Measurements from ENCODE around the gene ORAI1.
"Not testable (repeated sequence)": the region's sequence is repeated elsewhere in the genome, so short reads cannot be mapped to it uniquely, and the experiment has no call there.

The ORAI1 gene

GRCh38 chr12:121608301-121608700, 18.0 kb upstream of the ORAI1 start:
- DNase-seq: no peak

- peak; percentile 92 for DNase-seq
Observed at GRCh38 chr12:121610239-121611149, 15.8 kb upstream of the ORAI1 start.

DNA sequence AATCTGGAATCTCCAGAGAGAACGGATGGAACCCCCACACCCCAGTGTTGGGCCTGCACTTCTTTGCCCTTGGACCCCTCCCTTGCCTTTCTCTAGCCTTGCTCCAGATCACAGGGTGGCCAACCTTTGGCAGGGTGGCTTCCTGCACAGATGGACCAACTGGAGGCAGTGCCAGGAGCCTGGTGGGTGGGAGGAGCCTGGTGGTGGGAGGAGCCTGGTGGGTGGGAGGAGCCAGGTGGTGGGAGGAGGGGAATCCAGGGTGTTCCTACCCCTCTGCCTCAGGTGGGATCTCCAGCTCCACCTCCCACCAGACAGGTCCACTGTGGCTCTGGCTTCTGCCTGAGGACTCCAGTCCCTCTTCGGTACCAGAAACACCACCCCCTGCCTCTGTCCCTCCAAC, 15.0 kb upstream of the ORAI1 start:
- peak; percentile 48 for DNase-seq

GRCh38 chr12:121613462-121613861, 12.9 kb upstream of the ORAI1 start:
- DNase-seq: no peak

DNA sequence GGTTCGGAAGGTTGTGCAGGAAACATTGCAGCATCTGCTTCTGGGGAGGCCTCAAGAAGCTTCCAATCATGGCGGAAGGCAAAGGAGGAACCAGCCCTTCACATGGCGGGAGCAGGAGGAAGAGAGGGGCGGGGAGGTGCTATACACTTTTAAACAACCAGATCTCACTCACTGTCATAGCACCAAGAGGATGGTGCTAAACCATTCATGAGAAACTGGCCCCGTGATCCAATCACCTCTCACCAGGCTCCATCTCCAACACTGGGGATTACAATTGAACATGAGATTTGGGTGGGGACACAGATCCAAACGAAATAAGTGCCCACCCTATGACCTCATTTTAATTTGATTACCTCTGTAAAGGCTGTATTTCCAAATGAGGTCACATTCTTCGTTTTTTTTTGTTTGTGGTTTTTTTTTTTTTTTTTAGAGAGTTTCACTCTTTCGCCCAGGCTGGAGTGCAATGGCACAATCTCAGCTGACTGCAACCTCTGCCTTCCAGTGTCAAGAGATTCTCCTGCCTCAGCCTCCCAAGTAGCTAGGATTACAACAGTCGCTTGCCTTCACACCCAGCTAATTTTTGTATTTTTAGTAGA, 11.4 kb upstream of the ORAI1 start:
- DNase-seq: no peak

DNA sequence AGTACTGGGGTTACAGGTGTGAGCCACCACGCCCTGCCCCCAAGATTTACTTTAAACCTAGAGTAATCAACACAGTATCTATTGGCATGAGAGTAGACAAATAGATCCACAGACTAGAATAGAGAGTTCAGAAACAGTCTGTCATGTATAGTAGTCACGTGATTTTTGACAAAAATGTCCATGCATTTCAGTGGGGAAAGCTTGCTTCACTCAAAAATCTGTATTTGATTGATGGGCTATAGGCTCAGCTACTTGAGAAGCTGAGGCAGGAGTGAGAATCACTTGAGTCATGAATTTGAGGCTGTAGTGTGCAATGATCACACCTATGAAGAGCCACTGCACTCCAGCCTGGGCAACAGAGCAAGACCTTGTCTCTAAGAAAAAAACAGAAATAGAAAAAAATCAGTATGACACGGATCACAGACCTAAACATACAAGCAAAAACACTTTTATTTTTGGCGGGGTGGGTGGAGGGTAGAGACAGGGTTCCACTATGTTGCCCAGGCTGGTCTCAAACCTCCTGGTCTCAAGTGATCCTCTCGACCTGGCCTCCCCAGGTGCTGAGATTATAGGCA, 7.6 kb upstream of the ORAI1 start:
- no peak for DNase-seq

DNA sequence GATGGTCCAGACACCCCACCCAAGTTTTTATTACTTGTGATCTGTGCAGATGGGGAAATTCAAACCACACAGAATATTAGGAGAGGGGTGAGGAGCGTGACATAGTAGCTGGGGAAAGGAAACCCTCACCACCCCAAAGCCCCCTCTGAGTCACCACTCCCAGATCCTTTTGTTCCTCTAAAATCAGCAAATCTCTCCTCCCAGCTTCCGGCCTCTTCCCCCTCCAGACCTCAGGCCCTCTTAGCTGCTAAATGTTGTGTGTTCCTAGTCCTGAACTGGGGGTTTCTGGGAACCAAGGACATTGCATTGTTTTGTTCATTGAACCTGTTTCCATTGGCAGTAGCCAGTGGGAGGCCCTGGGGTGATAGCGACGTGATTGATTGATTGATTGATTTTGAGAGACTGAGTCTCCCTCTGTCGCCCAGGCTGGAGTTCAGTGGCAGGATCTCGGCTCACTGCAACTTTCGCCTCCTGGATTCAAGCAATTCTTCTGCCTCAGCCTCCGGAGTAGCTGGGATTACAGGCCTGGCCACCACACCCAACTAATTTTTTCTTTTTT, 5.9 kb upstream of the ORAI1 start:
- DNase-seq: no peak

GRCh38 chr12:121626853-121627640, 717 bp downstream of the ORAI1 start:
- DNase-seq: peak; percentile 80

GRCh38 chr12:121628037-121628436, 1.7 kb downstream of the ORAI1 start:
- DNase-seq: peak; percentile 55

GRCh38 chr12:121628536-121628935, 2.2 kb downstream of the ORAI1 start:
- no peak for DNase-seq

- peak; percentile 55 for DNase-seq
Observed at GRCh38 chr12:121630791-121631355, 4.5 kb downstream of the ORAI1 start.

GRCh38 chr12:121632069-121632970, 6.0 kb downstream of the ORAI1 start:
- no peak for DNase-seq

DNA sequence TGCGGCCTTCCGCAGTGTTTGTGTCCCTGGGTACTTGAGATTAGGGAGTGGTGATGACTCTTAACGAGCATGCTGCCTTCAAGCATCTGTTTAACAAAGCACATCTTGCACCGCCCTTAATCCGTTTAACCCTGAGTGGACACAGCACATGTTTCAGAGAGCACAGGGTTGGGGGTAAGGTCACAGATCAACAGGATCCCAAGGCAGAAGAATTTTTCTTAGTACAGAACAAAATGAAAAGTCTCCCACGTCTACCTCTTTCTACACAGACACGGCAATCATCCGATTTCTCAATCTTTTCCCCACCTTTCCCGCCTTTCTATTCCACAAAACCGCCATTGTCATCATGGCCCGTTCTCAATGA, 7.5 kb downstream of the ORAI1 start:
- DNase-seq: not testable (repeated sequence)

GRCh38 chr12:121634836-121635235, 8.5 kb downstream of the ORAI1 start:
- no peak for DNase-seq

DNA sequence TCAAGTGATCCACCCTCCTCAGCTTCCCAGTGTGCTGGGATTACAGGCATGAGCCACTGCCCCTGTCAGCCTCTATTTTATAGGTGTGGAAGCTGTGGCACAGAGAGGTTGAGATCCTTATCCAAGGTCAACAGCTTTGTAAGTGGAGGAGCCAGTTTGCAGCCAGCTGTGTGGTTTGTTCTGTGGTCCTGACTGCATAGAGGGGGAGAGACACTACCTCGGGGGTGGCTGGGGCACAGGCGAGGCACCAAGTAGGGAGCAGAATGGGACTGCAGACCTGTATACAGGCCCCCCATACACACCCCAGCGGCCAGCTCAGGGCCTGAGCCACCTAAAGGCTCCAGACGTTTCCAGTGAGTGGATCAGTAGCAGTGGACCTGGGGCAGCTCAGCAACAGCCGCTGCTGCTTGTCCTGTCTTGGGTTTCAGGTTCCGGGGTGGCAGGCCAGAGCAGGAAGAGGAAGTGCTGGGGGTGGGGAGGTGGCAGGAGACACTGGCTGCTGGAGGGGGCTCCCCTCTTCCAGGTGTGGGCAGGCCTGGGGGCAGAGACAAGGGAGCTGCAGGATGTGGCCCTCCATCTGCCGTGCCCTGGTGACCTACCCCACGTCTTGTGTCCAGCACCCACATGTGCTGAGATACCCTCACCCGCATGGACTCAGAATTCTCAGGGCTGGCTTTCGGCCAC, 11.0 kb downstream of the ORAI1 start:
- DNase-seq: no peak

GRCh38 chr12:121638298-121639202, 12.2 kb downstream of the ORAI1 start:
- DNase-seq: no peak

DNA sequence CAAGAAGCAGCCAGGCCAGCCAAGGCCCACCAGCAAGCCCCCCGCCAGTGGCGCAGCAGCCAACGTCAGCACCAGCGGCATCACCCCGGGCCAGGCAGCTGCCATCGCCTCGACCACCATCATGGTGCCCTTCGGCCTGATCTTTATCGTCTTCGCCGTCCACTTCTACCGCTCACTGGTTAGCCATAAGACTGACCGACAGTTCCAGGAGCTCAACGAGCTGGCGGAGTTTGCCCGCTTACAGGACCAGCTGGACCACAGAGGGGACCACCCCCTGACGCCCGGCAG, 15.0 kb downstream of the ORAI1 start:
- DNase-seq: no peak

DNA sequence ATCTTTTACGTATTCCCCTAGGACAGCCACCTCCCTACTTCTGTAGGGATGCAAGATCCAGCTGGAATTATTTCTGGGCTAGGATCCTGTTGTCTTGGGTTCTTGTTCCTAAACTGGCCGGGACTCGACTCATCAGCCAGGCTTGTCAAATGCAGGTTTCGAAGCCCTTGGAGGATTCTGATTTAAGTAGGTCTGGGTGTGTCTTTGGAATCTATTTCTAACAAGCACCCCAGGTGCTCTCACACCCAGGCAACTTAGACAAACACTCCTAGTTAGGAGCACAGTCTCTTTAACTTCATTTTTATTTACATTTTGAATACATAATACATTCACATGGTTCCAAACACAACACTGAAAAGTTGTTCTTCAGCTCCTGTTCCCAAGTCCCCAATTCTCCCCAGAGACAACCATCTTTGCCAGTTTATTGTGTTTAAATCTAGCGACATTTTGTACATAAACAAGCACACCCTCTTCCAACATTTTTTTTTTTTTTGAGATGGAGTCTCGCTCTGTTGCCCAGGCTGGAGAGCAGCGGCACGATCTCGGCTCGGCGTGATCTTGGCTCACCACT, 22.2 kb downstream of the ORAI1 start:
- no peak for DNase-seq

- DNase-seq: no peak
Observed at GRCh38 chr12:121649322-121649721, 23.0 kb downstream of the ORAI1 start.
